WERI-Rb-1 (cell line): ENCODE results near the gene ABHD12.
"Not testable (repeated sequence)": the region's sequence is repeated elsewhere in the genome, so short reads cannot be mapped to it uniquely, and the experiment has no call there.

Experiments used
- DNase-seq: peaks from one replicate; pipeline ENCODE4 v3.0.0-alpha.2; 2020
- H3K27ac ChIP-seq: fragments of 250-450 bp; sonication (Bioruptor Pico); 2 replicates; pipeline ENCODE4 v1.5.1; 2020; ENCODE audit warnings: mild to moderate bottlenecking, moderate library complexity
- H3K27me3 ChIP-seq: fragments of 250-450 bp; sonication (Bioruptor Pico); 2 replicates; pipeline ENCODE4 v1.5.1; 2021; ENCODE audit warnings: mild to moderate bottlenecking, low read depth, moderate library complexity; ENCODE audit not compliant: insufficient read depth, severe bottlenecking
- H3K36me3 ChIP-seq: fragments of 250-450 bp; sonication (Bioruptor Pico); 2 replicates; pipeline ENCODE4 v1.5.1; 2020; ENCODE audit warnings: mild to moderate bottlenecking, moderate library complexity
- H3K4me3 ChIP-seq: 2 replicates; pipeline ENCODE4 v1.5.1; 2011; ENCODE audit warnings: low read depth, mild to moderate bottlenecking, control low read depth, low read length
- H3K9me3 ChIP-seq: fragments of 250-450 bp; sonication (Bioruptor Pico); 2 replicates; pipeline ENCODE4 v1.5.1; 2021; ENCODE audit warnings: mild to moderate bottlenecking, moderate library complexity; ENCODE audit not compliant: severe bottlenecking
- TF ChIP-seq, protein P1 (sequence below): IDR thresholded peaks from 2 replicates; pipeline ENCODE4 v1.5.1; 2011; ENCODE audit warnings: low read depth, mild to moderate bottlenecking, control low read depth, inconsistent platforms, low read length

Gene ABHD12

DNA sequence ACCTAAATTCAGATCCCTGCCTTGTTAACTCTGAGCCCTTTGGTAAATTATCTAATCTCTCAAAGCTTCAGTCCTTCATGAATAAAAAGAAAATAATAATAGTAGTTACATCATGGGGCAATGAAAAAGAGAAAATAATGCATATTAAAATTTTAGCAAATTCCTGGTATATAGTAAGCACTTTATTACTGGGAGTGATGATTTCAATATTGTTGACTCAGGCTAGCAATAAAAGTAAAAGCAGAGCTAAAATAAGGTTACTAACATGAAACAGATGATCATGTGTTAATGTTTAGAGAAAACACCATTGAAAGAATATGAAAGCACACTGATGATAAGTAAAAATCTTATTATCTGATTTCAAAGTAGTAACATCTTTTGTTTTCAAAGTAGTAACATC is 30.5 kb upstream of the ABHD12 start:
- H3K27ac ChIP-seq = no peak overlapping the region
- DNase-seq = no peak
- peaks cover 62% of the 10 kb centered on the region for H3K36me3 ChIP-seq
- H3K9me3 ChIP-seq = no peaks in the 10 kb centered on the region
- H3K27me3 ChIP-seq = no peaks in the 10 kb centered on the region
- TF ChIP-seq, protein P1, sequence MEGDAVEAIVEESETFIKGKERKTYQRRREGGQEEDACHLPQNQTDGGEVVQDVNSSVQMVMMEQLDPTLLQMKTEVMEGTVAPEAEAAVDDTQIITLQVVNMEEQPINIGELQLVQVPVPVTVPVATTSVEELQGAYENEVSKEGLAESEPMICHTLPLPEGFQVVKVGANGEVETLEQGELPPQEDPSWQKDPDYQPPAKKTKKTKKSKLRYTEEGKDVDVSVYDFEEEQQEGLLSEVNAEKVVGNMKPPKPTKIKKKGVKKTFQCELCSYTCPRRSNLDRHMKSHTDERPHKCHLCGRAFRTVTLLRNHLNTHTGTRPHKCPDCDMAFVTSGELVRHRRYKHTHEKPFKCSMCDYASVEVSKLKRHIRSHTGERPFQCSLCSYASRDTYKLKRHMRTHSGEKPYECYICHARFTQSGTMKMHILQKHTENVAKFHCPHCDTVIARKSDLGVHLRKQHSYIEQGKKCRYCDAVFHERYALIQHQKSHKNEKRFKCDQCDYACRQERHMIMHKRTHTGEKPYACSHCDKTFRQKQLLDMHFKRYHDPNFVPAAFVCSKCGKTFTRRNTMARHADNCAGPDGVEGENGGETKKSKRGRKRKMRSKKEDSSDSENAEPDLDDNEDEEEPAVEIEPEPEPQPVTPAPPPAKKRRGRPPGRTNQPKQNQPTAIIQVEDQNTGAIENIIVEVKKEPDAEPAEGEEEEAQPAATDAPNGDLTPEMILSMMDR = no peak
- H3K4me3 ChIP-seq = no peak overlapping the region

DNA sequence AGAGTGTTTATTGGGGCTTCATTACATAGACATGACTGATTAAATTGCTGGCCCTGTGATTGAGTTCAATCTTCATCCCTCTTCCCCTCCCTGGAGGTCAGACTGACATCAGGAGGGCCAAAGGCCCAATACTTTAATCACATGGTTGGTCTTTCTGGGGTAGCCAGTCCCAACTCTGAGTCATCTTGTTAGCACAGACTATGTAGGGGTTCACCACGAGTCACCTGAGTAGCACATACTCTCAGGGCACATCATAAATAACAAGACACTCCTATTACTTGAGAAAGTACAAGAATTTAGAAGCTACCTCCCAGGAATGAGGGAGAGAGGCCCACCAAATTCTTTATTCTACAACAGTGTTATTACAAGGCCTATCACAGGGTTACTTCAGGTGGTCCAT is 28.1 kb upstream of the ABHD12 start:
- DNase-seq = no peak
- H3K27ac ChIP-seq = no peak overlapping the region

DNA sequence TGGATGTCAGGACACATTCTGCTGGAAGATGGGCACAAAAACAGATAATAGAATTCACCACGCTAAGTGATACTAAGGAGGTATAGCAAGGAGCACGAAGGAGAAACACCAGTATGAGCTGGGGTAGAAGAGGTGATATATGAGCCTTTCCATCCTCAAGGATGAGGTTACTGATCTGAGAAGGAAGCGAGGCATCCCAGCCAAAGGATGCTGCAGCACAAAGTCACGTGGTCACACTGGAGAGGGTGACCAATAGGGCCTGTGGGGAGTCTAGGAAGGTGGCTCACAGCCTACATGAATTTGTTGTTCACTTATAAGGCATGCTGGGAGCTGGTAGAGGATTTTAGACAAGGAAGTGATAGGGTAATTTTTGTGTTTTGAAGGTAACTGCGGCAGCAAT is 18.3 kb upstream of the ABHD12 start:
- H3K27me3 ChIP-seq = no peaks in the 10 kb centered on the region
- peaks cover 20% of the 10 kb centered on the region for H3K36me3 ChIP-seq
- TF ChIP-seq, protein P1 = no peak
- no peak overlapping the region for H3K27ac ChIP-seq
- no peak for DNase-seq
- H3K4me3 ChIP-seq = no peak overlapping the region
- H3K9me3 ChIP-seq = no peaks in the 10 kb centered on the region

More for the DNA sequence above, 28.1 kb upstream of the ABHD12 start:
- Histone ChIP-seq H3K36me3 (peaks cover 67% of the 10 kb centered on the region), H3K27me3 (no peaks in the 10 kb centered on the region), H3K9me3 (no peaks in the 10 kb centered on the region), H3K4me3 (no peak overlapping the region)
- TF ChIP-seq, protein P1 = no peak

DNA sequence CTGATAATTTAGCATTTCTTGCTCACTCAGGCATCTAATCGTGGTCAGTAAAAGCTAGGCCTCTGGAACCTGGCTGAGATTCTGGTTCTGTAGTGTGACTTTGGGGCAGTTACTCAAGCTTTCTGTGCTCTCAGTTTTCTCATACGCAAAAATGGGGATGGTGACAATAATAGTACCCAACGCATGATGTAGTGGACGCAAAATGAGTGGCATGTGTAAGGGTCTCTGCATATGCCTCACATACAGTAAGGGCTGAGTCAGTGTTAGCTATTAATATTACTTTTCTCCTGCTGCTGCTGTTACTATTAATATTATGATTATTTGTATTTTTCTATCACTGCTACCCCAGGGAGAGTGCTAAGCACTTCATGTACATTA is 17.5 kb upstream of the ABHD12 start:
- Histone ChIP-seq H3K36me3 (peaks cover 13% of the 10 kb centered on the region), H3K27ac (peak overlapping the region; percentile 93), H3K9me3 (peaks cover 2% of the 10 kb centered on the region), H3K4me3 (peak overlapping the region; percentile 100), H3K27me3 (no peaks in the 10 kb centered on the region)
- no peak for DNase-seq
- TF ChIP-seq, protein P1 = no peak

DNA sequence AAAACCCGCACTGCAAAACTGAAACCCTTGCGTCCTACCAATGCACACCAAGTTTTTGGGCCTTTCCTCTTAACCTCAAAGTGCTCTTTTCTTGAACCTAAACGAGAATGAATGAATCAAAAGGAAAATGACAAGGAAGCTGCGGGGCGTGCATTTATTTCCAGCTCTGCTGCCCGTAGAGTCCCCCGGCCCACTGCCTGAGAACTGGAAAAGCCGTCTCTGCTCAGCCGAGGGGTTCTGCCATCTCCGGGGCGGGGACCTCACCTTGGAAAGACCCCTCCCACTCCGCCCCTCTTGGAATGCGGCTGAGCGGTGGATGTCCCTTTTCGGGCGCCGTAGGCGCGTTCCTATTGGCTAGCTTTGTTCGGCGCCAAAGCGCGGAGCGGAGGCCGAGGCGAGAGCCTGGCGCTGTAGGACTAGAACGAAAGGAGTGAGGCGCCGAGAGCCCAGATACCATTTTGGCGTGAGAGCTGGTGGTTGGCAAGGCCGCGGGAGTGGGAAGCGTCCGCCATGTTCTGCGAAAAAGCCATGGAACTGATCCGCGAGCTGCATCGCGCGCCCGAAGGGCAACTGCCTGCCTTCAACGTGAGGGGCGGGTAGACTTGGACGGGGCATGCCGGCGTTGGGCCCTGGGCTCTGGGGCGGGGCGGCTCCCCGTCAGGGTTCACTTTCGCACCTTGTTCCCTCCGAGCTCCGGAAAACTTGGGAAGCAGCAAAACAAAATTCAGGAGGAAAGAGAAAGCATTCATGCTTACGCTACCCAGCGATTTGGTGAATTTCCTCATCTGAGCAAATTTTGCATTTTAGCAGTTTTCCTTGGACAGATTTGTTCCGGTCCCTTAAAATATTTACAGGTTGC is 16.9 kb upstream of the ABHD12 start, which contains the start of gene GINS1:
Gene GINS1 (plus strand): TSS at position 363 of the 859 bp plus-strand sequence. CDS start 148 bp downstream, at position 511.
- peaks cover 8% of the 10 kb centered on the region for H3K9me3 ChIP-seq
- TF ChIP-seq, protein P1 = no peak

DNA sequence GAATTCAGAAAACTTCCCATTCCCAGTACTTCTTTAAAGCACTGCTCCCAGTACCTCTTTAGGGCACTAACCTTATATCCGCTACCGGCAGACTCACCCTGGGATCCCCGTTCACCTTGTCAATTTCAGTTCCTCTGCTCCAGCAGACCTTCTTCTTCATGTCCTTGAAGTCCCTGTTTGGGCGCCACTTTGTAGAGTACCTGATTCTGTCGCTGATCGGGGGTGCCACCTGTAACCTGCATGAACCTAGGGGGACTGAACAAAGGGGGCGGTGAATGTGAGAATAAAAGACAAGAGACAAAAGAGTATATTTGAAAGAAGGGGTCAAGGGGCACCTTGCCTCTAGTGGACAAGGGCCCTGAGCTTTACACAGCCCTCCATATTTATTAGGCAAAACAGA is 11.9 kb upstream of the ABHD12 start:
- DNase-seq = no peak
- TF ChIP-seq, protein P1 = no peak
- H3K36me3 ChIP-seq = no peaks in the 10 kb centered on the region; the same call in 1 of the 2 replicates
- peaks cover 9% of the 10 kb centered on the region for H3K9me3 ChIP-seq
- no peak overlapping the region for H3K27ac ChIP-seq
- H3K4me3 ChIP-seq = no peak overlapping the region
- no peaks in the 10 kb centered on the region for H3K27me3 ChIP-seq

More for the DNA sequence above, 16.9 kb upstream of the ABHD12 start, which contains the start of gene GINS1:
- peaks cover 11% of the 10 kb centered on the region; the same call in 1 of the 2 replicates for H3K36me3 ChIP-seq
- DNase-seq = peak; percentile 97
- peak within 1 kb of the TSS; percentile 93 for H3K27ac ChIP-seq
- H3K4me3 ChIP-seq = peak within 1 kb of the TSS; percentile 100
- H3K27me3 ChIP-seq = no peaks in the 10 kb centered on the region

DNA sequence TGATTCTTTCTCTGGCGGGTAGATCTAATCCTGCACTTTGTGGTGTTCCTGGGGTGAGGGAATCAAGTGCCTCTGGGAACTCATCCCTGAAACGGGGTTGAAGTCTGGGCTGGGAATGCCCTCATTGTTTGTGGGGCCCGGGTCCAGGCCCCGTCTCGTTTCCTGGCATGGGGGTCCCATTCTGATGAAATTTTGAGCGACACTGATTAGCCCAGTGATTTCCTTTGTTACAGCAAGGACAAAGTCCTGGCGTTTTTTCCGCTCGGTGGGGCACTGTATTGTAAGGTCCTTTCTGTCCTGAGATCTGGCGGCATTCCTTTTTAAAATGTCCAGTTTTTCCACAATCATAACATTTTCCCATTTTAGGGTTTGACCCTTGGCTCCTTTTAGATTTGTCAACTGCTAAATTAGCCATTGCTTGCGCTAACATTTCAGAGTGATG is 9.7 kb upstream of the ABHD12 start:
- not testable (repeated sequence) for H3K27ac ChIP-seq, DNase-seq, H3K36me3 ChIP-seq, H3K4me3 ChIP-seq, H3K9me3 ChIP-seq, H3K27me3 ChIP-seq
